Astrocyte (in vitro differentiated cells and primary cell): Measurements from ENCODE around the gene LSM10. TPM values are rescaled to one million over a fixed set of nuclear protein-coding genes. Genes with fewer than 3 reads are reported as not detected.
A peak's percentile ranks its signal among the peaks of the same experiment; 100 is the strongest.

Source experiments
- DNase-seq: peaks from one replicate; pipeline ENCODE4 v3.0.0-alpha.2; 2010; ENCODE audit warnings: low read depth
- FAIRE-seq: peaks from 2 replicates; lab custom pipeline; 2011; peaks lifted over from hg19 to GRCh38; lab: Jason Lieb, UNC
- H2AFZ ChIP-seq: 2 replicates; pipeline ENCODE4 v1.6.0; 2012; ENCODE audit warnings: low read depth, low read length, inconsistent platforms
- H3K27ac ChIP-seq: 2 replicates; pipeline ENCODE4 v1.5.1; 2011; ENCODE audit warnings: low read depth, low read length, inconsistent platforms
- H3K27me3 ChIP-seq: 2 replicates; pipeline ENCODE4 v1.6.0; 2011; ENCODE audit warnings: low read length, inconsistent platforms; ENCODE audit not compliant: insufficient read depth
- H3K36me3 ChIP-seq: 2 replicates; pipeline ENCODE4 v1.5.1; 2011; ENCODE audit warnings: low read length, inconsistent platforms; ENCODE audit not compliant: insufficient read depth
- H3K4me1 ChIP-seq: 2 replicates; pipeline ENCODE4 v1.5.1; 2011; ENCODE audit warnings: low read length, inconsistent platforms; ENCODE audit not compliant: insufficient read depth
- H3K4me2 ChIP-seq: 2 replicates; pipeline ENCODE4 v1.6.0; 2012; ENCODE audit warnings: low read length, inconsistent platforms
- H3K4me3 ChIP-seq: 2 replicates; pipeline ENCODE4 v1.5.1; 2011; ENCODE audit warnings: low read depth, mild to moderate bottlenecking, low read length, inconsistent platforms; ENCODE audit not compliant: insufficient read depth
- H3K79me2 ChIP-seq: 2 replicates; pipeline ENCODE4 v1.6.0; 2012; ENCODE audit warnings: mild to moderate bottlenecking, low read length, inconsistent platforms; ENCODE audit not compliant: insufficient read depth
- H3K9ac ChIP-seq: 2 replicates; pipeline ENCODE4 v1.6.0; 2012; ENCODE audit warnings: mild to moderate bottlenecking, low read length, inconsistent platforms
- H3K9me3 ChIP-seq: 2 replicates; pipeline ENCODE4 v1.5.1; 2012; ENCODE audit warnings: low read depth, mild to moderate bottlenecking, low read length, inconsistent platforms; ENCODE audit not compliant: insufficient read depth
- H4K20me1 ChIP-seq: 2 replicates; pipeline ENCODE4 v1.6.0; 2012; ENCODE audit warnings: low read length, inconsistent platforms; ENCODE audit not compliant: insufficient read depth
- H3K27ac Mint-ChIP-seq: one replicate; pipeline ENCODE4 v1.8.0; 2021; ENCODE audit warnings: mild to moderate bottlenecking, mixed read lengths; ENCODE audit not compliant: unreplicated experiment
- H3K27me3 Mint-ChIP-seq: one replicate; pipeline ENCODE4 v1.8.0; 2021; ENCODE audit warnings: low read depth, mixed read lengths; ENCODE audit not compliant: unreplicated experiment
- H3K36me3 Mint-ChIP-seq: one replicate; pipeline ENCODE4 v1.8.0; 2021; ENCODE audit warnings: low read depth, mixed read lengths; ENCODE audit not compliant: unreplicated experiment
- H3K4me1 Mint-ChIP-seq: one replicate; pipeline ENCODE4 v1.8.0; 2021; ENCODE audit warnings: low read depth, mixed read lengths; ENCODE audit not compliant: unreplicated experiment
- H3K4me3 Mint-ChIP-seq: one replicate; pipeline ENCODE4 v1.8.0; 2021; ENCODE audit warnings: mild to moderate bottlenecking, moderate library complexity, mixed read lengths; ENCODE audit not compliant: unreplicated experiment
- H3K9me3 Mint-ChIP-seq: one replicate; pipeline ENCODE4 v1.8.0; 2021; ENCODE audit warnings: mild to moderate bottlenecking, mixed read lengths; ENCODE audit not compliant: unreplicated experiment
- EZH2 ChIP-seq: IDR thresholded peaks from 2 replicates; pipeline ENCODE4 v1.6.1; 2012; ENCODE audit warnings: mild to moderate bottlenecking, low read length, inconsistent platforms; ENCODE audit not compliant: insufficient read depth
- total RNA-seq: library from RNA; stranded (reverse); gene quantifications from 2 replicates; pipeline ENCODE4 v1.2.1, GENCODE V29; 2021
- TF ChIP-seq, protein P1 (sequence below): IDR thresholded peaks from 2 replicates; pipeline ENCODE4 v1.5.1; 2011; ENCODE audit warnings: low read depth, mild to moderate bottlenecking, inconsistent platforms, low read length, moderate library complexity; ENCODE audit not compliant: insufficient read depth

The LSM10 gene
- total RNA-seq, 1 donor from 2014 or later: 48.9 TPM

- no peak overlapping the region for H3K4me2 ChIP-seq
- H3K4me1 ChIP-seq: peaks cover 2% of the 10 kb centered on the region
- no peak overlapping the region for H3K9ac ChIP-seq
- H3K4me3 ChIP-seq: no peak overlapping the region
- H3K9me3 ChIP-seq: no peaks in the 10 kb centered on the region
- Mint-ChIP-seq H3K27ac (no peak overlapping the region), H3K36me3 (peaks cover 7% of the 10 kb centered on the region), H3K4me1 (no peaks in the 10 kb centered on the region), H3K27me3 (no peaks in the 10 kb centered on the region), H3K4me3 (no peak overlapping the region), H3K9me3 (peaks cover 6% of the 10 kb centered on the region)
- DNase-seq: no peak
- TF ChIP-seq, protein P1, sequence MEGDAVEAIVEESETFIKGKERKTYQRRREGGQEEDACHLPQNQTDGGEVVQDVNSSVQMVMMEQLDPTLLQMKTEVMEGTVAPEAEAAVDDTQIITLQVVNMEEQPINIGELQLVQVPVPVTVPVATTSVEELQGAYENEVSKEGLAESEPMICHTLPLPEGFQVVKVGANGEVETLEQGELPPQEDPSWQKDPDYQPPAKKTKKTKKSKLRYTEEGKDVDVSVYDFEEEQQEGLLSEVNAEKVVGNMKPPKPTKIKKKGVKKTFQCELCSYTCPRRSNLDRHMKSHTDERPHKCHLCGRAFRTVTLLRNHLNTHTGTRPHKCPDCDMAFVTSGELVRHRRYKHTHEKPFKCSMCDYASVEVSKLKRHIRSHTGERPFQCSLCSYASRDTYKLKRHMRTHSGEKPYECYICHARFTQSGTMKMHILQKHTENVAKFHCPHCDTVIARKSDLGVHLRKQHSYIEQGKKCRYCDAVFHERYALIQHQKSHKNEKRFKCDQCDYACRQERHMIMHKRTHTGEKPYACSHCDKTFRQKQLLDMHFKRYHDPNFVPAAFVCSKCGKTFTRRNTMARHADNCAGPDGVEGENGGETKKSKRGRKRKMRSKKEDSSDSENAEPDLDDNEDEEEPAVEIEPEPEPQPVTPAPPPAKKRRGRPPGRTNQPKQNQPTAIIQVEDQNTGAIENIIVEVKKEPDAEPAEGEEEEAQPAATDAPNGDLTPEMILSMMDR: no peak
- TF ChIP-seq EZH2: no peak
- no peaks in the 10 kb centered on the region for H3K36me3 ChIP-seq
- no peaks in the 10 kb centered on the region for H3K27me3 ChIP-seq
- no peak overlapping the region for H3K27ac ChIP-seq
- FAIRE-seq: no peak
- H4K20me1 ChIP-seq: no peaks in the 10 kb centered on the region
- no peaks in the 10 kb centered on the region for H3K79me2 ChIP-seq
- no peak overlapping the region for H2AFZ ChIP-seq
Observed at GRCh38 chr1:36414384-36414783, 16.7 kb upstream of the LSM10 start.

DNA sequence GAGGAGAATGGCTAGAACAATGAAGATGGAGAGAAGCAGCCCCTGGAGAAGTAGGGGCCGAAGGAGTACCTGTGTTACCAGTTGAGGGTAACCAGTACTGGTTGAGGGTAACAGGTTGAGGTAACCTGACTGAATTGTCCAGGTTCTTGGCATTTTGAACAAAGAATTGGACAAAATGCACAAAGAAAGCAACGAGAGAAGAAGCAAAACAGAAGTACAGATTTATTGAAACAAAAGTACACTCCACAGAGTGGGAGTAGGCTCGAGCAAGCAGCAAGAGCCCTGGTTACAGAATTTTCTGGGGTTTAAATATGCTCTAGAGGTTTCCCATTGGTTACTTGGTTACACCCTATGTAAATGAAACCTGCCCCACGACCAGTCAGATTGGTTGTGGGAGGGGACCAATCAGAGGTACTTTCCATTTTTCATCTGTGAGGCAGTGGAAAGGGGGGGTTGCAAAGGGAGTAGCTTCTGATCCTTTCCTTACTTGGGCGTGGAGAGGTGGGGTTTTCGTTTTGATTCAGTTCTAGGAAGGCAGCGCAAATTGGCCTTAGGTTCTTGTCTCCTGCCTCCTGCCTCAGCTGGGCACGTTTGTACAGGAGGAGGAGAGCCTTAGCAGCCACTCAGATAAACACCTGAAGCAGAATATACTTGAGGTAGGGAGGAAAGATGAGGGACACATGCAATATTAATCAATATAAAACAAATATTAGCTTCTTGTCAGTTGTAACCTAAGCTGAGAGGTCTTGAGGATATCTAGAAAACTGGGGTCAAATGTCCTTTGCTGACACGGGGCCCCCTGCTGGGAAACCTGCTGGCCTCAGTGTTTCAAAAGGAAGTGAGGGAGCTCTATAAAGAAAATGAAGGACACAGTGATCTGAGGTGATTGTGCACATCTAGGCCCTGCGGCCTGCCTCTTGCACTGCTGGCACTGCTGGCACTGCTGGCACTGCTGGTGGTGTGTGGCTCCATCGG is 14.3 kb upstream of the LSM10 start:
- H3K27me3 ChIP-seq: no peaks in the 10 kb centered on the region
- peaks cover 7% of the 10 kb centered on the region for H3K4me1 ChIP-seq
- no peak overlapping the region for H3K4me2 ChIP-seq
- H3K79me2 ChIP-seq: no peaks in the 10 kb centered on the region
- Mint-ChIP-seq H3K27ac (no peak overlapping the region), H3K4me3 (no peak overlapping the region), H3K9me3 (peaks cover 6% of the 10 kb centered on the region), H3K27me3 (no peaks in the 10 kb centered on the region), H3K36me3 (peaks cover 9% of the 10 kb centered on the region), H3K4me1 (peaks cover 3% of the 10 kb centered on the region)
- no peak overlapping the region for H3K27ac ChIP-seq
- DNase-seq: peak; percentile 40
- no peak for FAIRE-seq
- no peaks in the 10 kb centered on the region for H4K20me1 ChIP-seq
- no peaks in the 10 kb centered on the region for H3K9me3 ChIP-seq
- peak overlapping the region; percentile 18 for H2AFZ ChIP-seq
- H3K36me3 ChIP-seq: no peaks in the 10 kb centered on the region
- no peak overlapping the region for H3K4me3 ChIP-seq
- TF ChIP-seq, protein P1: no peak
- no peak for TF ChIP-seq EZH2
- no peak overlapping the region for H3K9ac ChIP-seq

- peaks cover 5% of the 10 kb centered on the region for H3K4me1 ChIP-seq
- no peaks in the 10 kb centered on the region for H3K79me2 ChIP-seq
- H3K4me3 ChIP-seq: no peak overlapping the region
- no peaks in the 10 kb centered on the region for H4K20me1 ChIP-seq
- Mint-ChIP-seq H3K36me3 (peaks cover 9% of the 10 kb centered on the region), H3K9me3 (peaks cover 6% of the 10 kb centered on the region), H3K4me3 (no peak overlapping the region), H3K27me3 (no peaks in the 10 kb centered on the region), H3K27ac (no peak overlapping the region), H3K4me1 (peaks cover 3% of the 10 kb centered on the region)
- peak overlapping the region; percentile 52 for H3K4me2 ChIP-seq
- no peak for TF ChIP-seq EZH2
- TF ChIP-seq, protein P1: no peak
- no peak overlapping the region for H2AFZ ChIP-seq
- H3K27me3 ChIP-seq: no peaks in the 10 kb centered on the region
- no peak overlapping the region for H3K9ac ChIP-seq
- H3K9me3 ChIP-seq: no peaks in the 10 kb centered on the region
- DNase-seq: peak; percentile 63
- no peak overlapping the region for H3K27ac ChIP-seq
- no peaks in the 10 kb centered on the region for H3K36me3 ChIP-seq
- no peak for FAIRE-seq
Observed at GRCh38 chr1:36408479-36408878, 10.8 kb upstream of the LSM10 start.
